Esophagus muscularis mucosa (tissue), 4 donors: ENCODE measurements around the gene SND1. TPM values are rescaled to one million over a fixed set of nuclear protein-coding genes. Genes with fewer than 3 reads are reported as not detected.

Experiments
- DNase-seq: peaks from one replicate; pipeline ENCODE4 v3.0.0-alpha.2; 2017; ENCODE audit errors: extremely low spot score
- H3K27ac ChIP-seq, 4 donors: fragments of 200-600 bp; sonication (generic); replicated peaks in 1 of 4; 1 replicate in 3 of 4; 2 replicates in 1 of 4; pipeline ENCODE4 v1.5.1; 2016 to 2019; ENCODE audit warnings: mild to moderate bottlenecking in 1 of 4
- H3K27me3 ChIP-seq, 4 donors: fragments of 200-600 bp; sonication (generic); one replicate each; pipeline versions ENCODE4 v1.5.1 to v1.6.0; 2016 to 2019
- H3K36me3 ChIP-seq, 4 donors: fragments of 200-600 bp; sonication (generic); one replicate each; pipeline ENCODE4 v1.5.1; 2016 to 2019
- H3K4me1 ChIP-seq, 4 donors: fragments of 200-600 bp; sonication (generic); one replicate each; pipeline ENCODE4 v1.5.1; 2016 to 2019
- H3K4me3 ChIP-seq, 4 donors: fragments of 200-600 bp; sonication (generic); 1 replicate in 2 of 4; 2 replicates in 2 of 4; pipeline ENCODE4 v1.5.1; 2016 to 2019; ENCODE audit warnings: mild to moderate bottlenecking in 4 of 4, moderate library complexity in 1 of 4
- H3K9me3 ChIP-seq, 4 donors: fragments of 200-600 bp; sonication (generic); 1 replicate in 3 of 4; 2 replicates in 1 of 4; pipeline ENCODE4 v1.5.1; 2016 to 2019
- CTCF ChIP-seq, 3 experiments: fragments of 200-600 bp in 2 of 3; fragments of 450-650 bp in 1 of 3; sonication (generic) in 2 of 3; IDR thresholded peaks; one replicate each; pipeline ENCODE4 v1.5.1; 2017 to 2019; ENCODE audit warnings: antibody characterized with exemption in 3 of 3, mild to moderate bottlenecking in 2 of 3, moderate library complexity in 1 of 3
- EP300 ChIP-seq: sonication (generic); formaldehyde crosslinking; IDR thresholded peaks from one replicate; pipeline ENCODE4 v1.6.1; 2017; ENCODE audit warnings: antibody characterized with exemption
- POLR2A ChIP-seq: fragments of 450-650 bp; IDR thresholded peaks from one replicate; pipeline ENCODE4 v1.6.1; 2017; ENCODE audit warnings: antibody characterized with exemption, moderate library complexity, mild to moderate bottlenecking, low read depth
- POLR2AphosphoS5 ChIP-seq, 2 donors: sonication (generic); formaldehyde crosslinking; IDR thresholded peaks; one replicate each; pipeline ENCODE4 v1.6.1; 2017; ENCODE audit warnings: antibody characterized with exemption in 2 of 2
- WGBS: methylation state at CpG from one replicate; pipeline ENCODE4 v1.1.5; 2018; 5-methylcytosine and 5-hydroxymethylcytosine counted together
- intact Hi-C: fragments of 100-400 bp; cut with DNase I; formaldehyde crosslinking; loops from one replicate; pipeline ENCODE4 v1.15.1; 2023
- total RNA-seq, 4 donors: library from RNA; depleted of rRNA; stranded (reverse); fragments of >200 nt; gene quantifications; one replicate each; pipeline versions ENCODE4 v1.1.0 to v1.2.1, GENCODE V29; 2016

Gene SND1
- total RNA-seq, 4 donors from 2014 or later, result 71.4 to 91.2 (median 81.3) TPM

- TF ChIP-seq POLR2AphosphoS5 (IDR thresholded peaks at IDR 0.05) (no peak), EP300 (no peak), CTCF (IDR thresholded peaks at IDR 0.05) (no peak), POLR2A (no peak)
- WGBS, result 73% methylated on average over 12 of the region's 12 CpGs
- peak; percentile 77 for DNase-seq
These were observed 477.4 kb downstream of the SND1 start for GRCh38 chr7:128129224-128129864.

GRCh38 chr7:128131115-128131514, 479.1 kb downstream of the SND1 start:
- peaks cover 0 to 60% (median 15%) of the 10 kb centered on the region in 4 donors for H3K27me3 ChIP-seq
- no peak overlapping the region for H3K4me3 ChIP-seq
- TF ChIP-seq EP300 (no peak), POLR2AphosphoS5 (IDR thresholded peaks at IDR 0.05) (no peak), CTCF (IDR thresholded peaks at IDR 0.05) (no peak), POLR2A (no peak)
- intact Hi-C loops, result no loop called here
- no peak overlapping the region for H3K27ac ChIP-seq
- peaks cover 15 to 20% (median 18%) of the 10 kb centered on the region in 4 donors for H3K4me1 ChIP-seq
- 82% methylated on average over 2 of the region's 2 CpGs for WGBS
- no peaks in the 10 kb centered on the region for H3K9me3 ChIP-seq
- no peaks in the 10 kb centered on the region for H3K36me3 ChIP-seq
- DNase-seq, result peak; percentile 29

More at GRCh38 chr7:128129224-128129864, 477.4 kb downstream of the SND1 start:
- Histone ChIP-seq H3K4me3 (no peak overlapping the region), H3K9me3 (no peaks in the 10 kb centered on the region), H3K36me3 (no peaks in the 10 kb centered on the region), H3K27ac (no peak overlapping the region), H3K4me1 (peaks cover 0 to 2% (median under 1%) of the 10 kb centered on the region in 4 donors), H3K27me3 (peaks cover 0 to 42% (median 6%) of the 10 kb centered on the region in 4 donors)
- intact Hi-C loops, result no loop called here

GRCh38 chr7:128131731-128132130, 479.7 kb downstream of the SND1 start:
- 67% methylated on average over 4 of the region's 4 CpGs for WGBS
- intact Hi-C loops, result no loop called here
- Histone ChIP-seq H3K4me3 (no peak overlapping the region), H3K4me1 (peaks cover 18 to 23% (median 21%) of the 10 kb centered on the region in 4 donors), H3K27me3 (peaks cover 0 to 65% (median 15%) of the 10 kb centered on the region in 4 donors), H3K36me3 (no peaks in the 10 kb centered on the region), H3K9me3 (no peaks in the 10 kb centered on the region), H3K27ac (no peak overlapping the region)
- TF ChIP-seq EP300 (no peak), POLR2A (no peak), POLR2AphosphoS5 (IDR thresholded peaks at IDR 0.05) (no peak), CTCF (IDR thresholded peaks at IDR 0.05) (no peak)
- DNase-seq, result no peak

GRCh38 chr7:128132426-128133069, 480.6 kb downstream of the SND1 start:
- H3K4me1 ChIP-seq, result peaks cover 18 to 23% (median 21%) of the 10 kb centered on the region in 4 donors
- TF ChIP-seq POLR2A, result no peak
- TF ChIP-seq CTCF (IDR thresholded peaks at IDR 0.05), result no peak
- no peak for TF ChIP-seq POLR2AphosphoS5 (IDR thresholded peaks at IDR 0.05)
- TF ChIP-seq EP300, result no peak
- H3K36me3 ChIP-seq, result no peaks in the 10 kb centered on the region
- no peaks in the 10 kb centered on the region for H3K9me3 ChIP-seq
- DNase-seq, result peak; percentile 19
- intact Hi-C loops, result no loop called here
- no peak overlapping the region for H3K4me3 ChIP-seq
- peaks cover 0 to 66% (median 15%) of the 10 kb centered on the region in 4 donors for H3K27me3 ChIP-seq
- 73% methylated on average over 9 of the region's 9 CpGs for WGBS
- no peak overlapping the region for H3K27ac ChIP-seq
